ENCODE measurements around the gene DIP2A. TPM values are rescaled to one million over a fixed set of nuclear protein-coding genes. Genes with fewer than 3 reads are reported as not detected.

Gene DIP2A
- total and polyA plus RNA-seq, 9 donors: 20.5 to 40.3 (median 32.0) TPM

- 89 to 92% (median 91%) methylated on average over 5 of the region's 5 CpGs for WGBS, 3 donors
- no peaks in the 10 kb centered on the region for H3K36me3 ChIP-seq
- no peak overlapping the region for H3K27ac ChIP-seq
- intact Hi-C loops (cut with DNase I): no loop called here
- DNase-seq: no peak
- no peaks in the 10 kb centered on the region for H3K27me3 ChIP-seq
- no peaks in the 10 kb centered on the region for H3K9me3 ChIP-seq
- peaks cover 1% of the 10 kb centered on the region for H3K4me1 ChIP-seq (ENCODE audit: insufficient read depth)
- TF ChIP-seq POLR2A (IDR thresholded peaks at IDR 0.05) (no peak), CTCF (IDR thresholded peaks at IDR 0.05) (no peak), EP300 (IDR thresholded peaks at IDR 0.05) (no peak)
- no peak overlapping the region for H3K4me3 ChIP-seq
These were observed 21.8 kb downstream of the DIP2A start for GRCh38 chr21:46480466-46480865.

GRCh38 chr21:46482225-46482845 is 23.6 kb downstream of the DIP2A start:
- H3K4me3 ChIP-seq: no peak overlapping the region
- H3K27ac ChIP-seq: no peak overlapping the region
- WGBS, 3 donors: 86 to 91% (median 90%) methylated on average over 6 of the region's 6 CpGs
- H3K4me1 ChIP-seq (ENCODE audit: insufficient read depth): peaks cover 1% of the 10 kb centered on the region
- no peak for DNase-seq
- H3K36me3 ChIP-seq: no peaks in the 10 kb centered on the region
- intact Hi-C loops (cut with DNase I): no loop called here
- H3K27me3 ChIP-seq: no peaks in the 10 kb centered on the region
- no peaks in the 10 kb centered on the region for H3K9me3 ChIP-seq
- TF ChIP-seq CTCF (IDR thresholded peaks at IDR 0.05): no peak
- TF ChIP-seq POLR2A (IDR thresholded peaks at IDR 0.05): no peak
- no peak for TF ChIP-seq EP300 (IDR thresholded peaks at IDR 0.05)

GRCh38 chr21:46482846-46483231 is 24.1 kb downstream of the DIP2A start:
- H3K36me3 ChIP-seq: no peaks in the 10 kb centered on the region
- H3K27me3 ChIP-seq: no peaks in the 10 kb centered on the region
- no peak overlapping the region for H3K27ac ChIP-seq
- DNase-seq: no peak
- no peaks in the 10 kb centered on the region for H3K9me3 ChIP-seq
- TF ChIP-seq POLR2A (IDR thresholded peaks at IDR 0.05): no peak
- TF ChIP-seq EP300 (IDR thresholded peaks at IDR 0.05): no peak
- no peak for TF ChIP-seq CTCF (IDR thresholded peaks at IDR 0.05)
- intact Hi-C loops (cut with DNase I): no loop called here
- WGBS, 3 donors: 79 to 88% (median 81%) methylated on average over 2 of the region's 2 CpGs
- H3K4me1 ChIP-seq (ENCODE audit: insufficient read depth): peaks cover 1% of the 10 kb centered on the region
- H3K4me3 ChIP-seq: no peak overlapping the region

- peaks cover 1% of the 10 kb centered on the region for H3K4me1 ChIP-seq (ENCODE audit: insufficient read depth)
- no peak for TF ChIP-seq EP300 (IDR thresholded peaks at IDR 0.05)
- DNase-seq: no peak
- no peaks in the 10 kb centered on the region for H3K27me3 ChIP-seq
- intact Hi-C loops (cut with DNase I): no loop called here
- H3K4me3 ChIP-seq: no peak overlapping the region
- no peaks in the 10 kb centered on the region for H3K9me3 ChIP-seq
- no peak overlapping the region for H3K27ac ChIP-seq
- no peaks in the 10 kb centered on the region for H3K36me3 ChIP-seq
- WGBS, 3 donors: 76 to 86% (median 80%) methylated on average over 6 of the region's 6 CpGs
These were observed 24.9 kb downstream of the DIP2A start for GRCh38 chr21:46483300-46484295.

All from ovary (tissue), 9 donors.